ENCODE measurements around the gene ZBED4.

Gene ZBED4

DNA sequence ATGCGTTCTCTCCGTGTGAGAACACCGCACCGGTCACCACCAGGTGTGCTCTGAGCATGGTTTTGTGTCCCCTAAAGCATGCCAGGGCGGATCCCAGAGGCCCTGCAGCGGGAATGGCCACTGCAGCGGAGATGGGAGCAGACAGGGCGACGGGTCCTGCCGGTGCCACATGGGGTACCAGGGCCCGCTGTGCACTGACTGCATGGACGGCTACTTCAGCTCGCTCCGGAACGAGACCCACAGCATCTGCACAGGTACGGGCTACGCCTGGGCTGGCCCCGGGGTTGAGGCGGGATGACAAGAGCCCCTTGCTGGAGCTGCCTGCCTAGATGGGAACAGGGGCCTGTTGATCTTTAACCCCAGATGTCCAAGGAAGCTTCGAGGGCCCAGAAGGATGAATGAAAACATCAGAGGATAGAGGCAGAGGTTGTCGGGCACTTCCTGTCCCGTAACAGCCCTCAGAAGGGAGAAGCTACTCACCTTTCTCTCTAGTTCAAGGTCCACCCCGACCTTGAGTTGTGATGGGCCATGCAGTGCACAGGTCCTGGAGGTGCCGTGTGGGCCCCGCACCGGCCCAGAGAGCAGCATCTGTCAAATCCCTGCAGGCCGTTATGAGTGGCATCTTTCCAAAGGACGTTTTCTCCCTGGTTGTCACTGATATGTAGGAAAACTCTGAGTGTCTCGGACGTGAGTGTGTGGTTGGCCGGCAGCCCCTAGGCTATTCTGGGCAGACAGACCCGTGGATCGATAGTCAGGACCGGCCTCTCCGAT, 68.0 kb downstream of the ZBED4 start:
- Histone ChIP-seq H3K9ac (ENCODE audit: low read depth, low read length) (no peak overlapping the region), H3K9me3 (replicated peaks; ENCODE audit: low read length) (no peaks in the 10 kb centered on the region), H3K4me2 (ENCODE audit: low read length) (no peak overlapping the region), H3K4me3 (ENCODE audit: low read length) (no peak overlapping the region), H3K4me1 (ENCODE audit: control insufficient read depth, insufficient read depth, low read length) (peaks cover 16% of the 10 kb centered on the region), H3K27me3 (ENCODE audit: control insufficient read depth, insufficient read depth, low read length) (no peaks in the 10 kb centered on the region), H3K36me3 (ENCODE audit: insufficient read depth, low read length) (peaks cover 17% of the 10 kb centered on the region)

DNA sequence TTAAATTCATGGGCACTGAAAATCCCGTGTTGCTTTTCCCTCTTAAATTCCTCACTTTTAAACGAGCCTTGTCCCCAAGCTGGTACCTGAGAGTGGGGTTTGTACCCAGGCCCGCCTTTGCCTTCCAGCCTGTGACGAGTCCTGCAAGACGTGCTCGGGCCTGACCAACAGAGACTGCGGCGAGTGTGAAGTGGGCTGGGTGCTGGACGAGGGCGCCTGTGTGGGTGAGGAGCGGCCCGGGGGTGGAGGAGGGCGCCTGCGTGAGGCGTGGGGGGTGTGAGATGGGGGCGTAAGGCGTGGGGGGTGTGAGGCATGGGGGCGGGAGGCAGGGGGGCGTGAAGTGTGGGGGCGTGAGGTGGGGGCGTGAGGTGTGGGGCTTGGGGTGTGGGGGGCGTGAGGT, 68.8 kb downstream of the ZBED4 start:
- Histone ChIP-seq H3K9me3 (replicated peaks; ENCODE audit: low read length) (no peaks in the 10 kb centered on the region), H3K36me3 (ENCODE audit: insufficient read depth, low read length) (peaks cover 20% of the 10 kb centered on the region), H3K27me3 (ENCODE audit: control insufficient read depth, insufficient read depth, low read length) (no peaks in the 10 kb centered on the region), H3K4me1 (ENCODE audit: control insufficient read depth, insufficient read depth, low read length) (peaks cover 12% of the 10 kb centered on the region), H3K4me2 (ENCODE audit: low read length) (no peak overlapping the region), H3K4me3 (ENCODE audit: low read length) (no peak overlapping the region), H3K9ac (ENCODE audit: low read depth, low read length) (no peak overlapping the region)

DNA sequence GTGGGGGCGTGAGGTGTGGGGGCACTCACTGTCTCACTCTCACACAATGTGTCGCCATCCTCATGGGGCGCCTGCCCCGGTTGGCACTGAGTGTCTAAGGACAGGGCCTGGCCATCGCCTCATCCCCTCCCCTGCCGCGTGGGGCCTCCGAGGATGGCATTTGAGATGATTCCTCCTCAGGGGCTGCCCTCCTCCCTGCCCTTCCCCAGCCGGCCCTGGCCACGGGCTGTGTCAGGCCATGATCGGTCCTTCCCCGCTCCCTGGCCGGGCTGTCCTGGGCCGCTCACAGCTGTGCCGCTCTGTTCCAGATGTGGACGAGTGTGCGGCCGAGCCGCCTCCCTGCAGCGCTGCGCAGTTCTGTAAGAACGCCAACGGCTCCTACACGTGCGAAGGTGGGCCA, 69.3 kb downstream of the ZBED4 start:
- H3K36me3 ChIP-seq (ENCODE audit: insufficient read depth, low read length): peaks cover 21% of the 10 kb centered on the region
- H3K9me3 ChIP-seq (replicated peaks; ENCODE audit: low read length): no peaks in the 10 kb centered on the region
- no peak overlapping the region for H3K4me2 ChIP-seq (ENCODE audit: low read length)
- H3K27me3 ChIP-seq (ENCODE audit: control insufficient read depth, insufficient read depth, low read length): no peaks in the 10 kb centered on the region
- H3K4me1 ChIP-seq (ENCODE audit: control insufficient read depth, insufficient read depth, low read length): peaks cover 9% of the 10 kb centered on the region
- H3K9ac ChIP-seq (ENCODE audit: low read depth, low read length): no peak overlapping the region
- no peak overlapping the region for H3K4me3 ChIP-seq (ENCODE audit: low read length)

DNA sequence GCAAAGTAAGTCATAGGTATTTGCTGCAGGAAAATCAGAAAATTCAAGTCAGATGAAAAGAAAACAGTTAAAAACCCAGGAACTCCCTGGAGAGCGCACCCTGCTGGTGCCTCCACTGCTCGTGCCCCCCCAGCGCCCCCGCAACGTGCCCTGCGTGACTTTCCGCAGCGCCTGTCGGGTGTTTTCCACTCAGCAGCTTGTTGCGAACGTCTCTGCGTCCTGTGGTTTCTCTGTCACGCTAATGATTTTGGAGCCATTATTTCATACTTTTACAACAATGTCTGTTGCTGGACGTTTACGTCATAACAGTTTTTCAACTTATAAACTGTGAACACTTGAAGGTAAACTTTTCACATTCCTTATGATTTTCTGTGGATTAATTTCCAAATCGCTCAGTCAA, 69.8 kb downstream of the ZBED4 start:
- H3K27me3 ChIP-seq (ENCODE audit: control insufficient read depth, insufficient read depth, low read length): no peaks in the 10 kb centered on the region
- no peak overlapping the region for H3K9ac ChIP-seq (ENCODE audit: low read depth, low read length)
- peaks cover 21% of the 10 kb centered on the region for H3K36me3 ChIP-seq (ENCODE audit: insufficient read depth, low read length)
- no peak overlapping the region for H3K4me2 ChIP-seq (ENCODE audit: low read length)
- H3K9me3 ChIP-seq (replicated peaks; ENCODE audit: low read length): no peaks in the 10 kb centered on the region
- no peak overlapping the region for H3K4me3 ChIP-seq (ENCODE audit: low read length)
- H3K4me1 ChIP-seq (ENCODE audit: control insufficient read depth, insufficient read depth, low read length): peaks cover 9% of the 10 kb centered on the region

DNA sequence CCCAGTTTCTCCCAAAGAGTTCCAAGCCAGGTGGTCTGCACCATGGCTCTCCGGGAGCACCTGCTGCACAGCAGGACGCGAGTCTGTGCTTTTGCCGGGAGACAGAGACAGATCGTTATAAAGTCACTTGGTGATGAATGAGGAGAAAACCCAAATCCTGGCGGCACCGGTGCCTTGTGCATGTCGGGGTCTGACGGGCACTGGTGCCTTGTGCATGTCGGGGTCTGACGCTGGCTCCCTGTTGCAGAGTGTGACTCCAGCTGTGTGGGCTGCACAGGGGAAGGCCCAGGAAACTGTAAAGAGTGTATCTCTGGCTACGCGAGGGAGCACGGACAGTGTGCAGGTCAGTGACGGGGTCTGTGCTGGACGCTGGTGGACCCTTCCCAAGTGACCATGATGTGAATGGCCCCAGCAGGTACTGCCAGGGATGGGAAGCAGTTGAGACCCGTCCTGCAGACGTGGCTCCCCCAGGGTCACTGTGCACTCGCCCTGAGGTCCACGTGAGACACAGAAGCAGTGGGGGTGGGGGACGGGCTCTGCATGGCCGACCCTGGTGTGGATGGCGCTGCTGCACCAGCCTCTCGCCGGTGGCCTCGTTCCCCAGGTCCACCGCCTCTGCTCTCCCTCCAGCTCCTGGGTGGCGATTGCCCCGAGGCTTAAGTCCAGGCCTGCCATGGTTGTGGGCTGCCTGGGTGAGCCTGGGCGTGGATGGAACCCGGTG, 70.6 kb downstream of the ZBED4 start:
- H3K36me3 ChIP-seq (ENCODE audit: insufficient read depth, low read length): peaks cover 21% of the 10 kb centered on the region
- no peaks in the 10 kb centered on the region for H3K27me3 ChIP-seq (ENCODE audit: control insufficient read depth, insufficient read depth, low read length)
- H3K9ac ChIP-seq (ENCODE audit: low read depth, low read length): no peak overlapping the region

DNA sequence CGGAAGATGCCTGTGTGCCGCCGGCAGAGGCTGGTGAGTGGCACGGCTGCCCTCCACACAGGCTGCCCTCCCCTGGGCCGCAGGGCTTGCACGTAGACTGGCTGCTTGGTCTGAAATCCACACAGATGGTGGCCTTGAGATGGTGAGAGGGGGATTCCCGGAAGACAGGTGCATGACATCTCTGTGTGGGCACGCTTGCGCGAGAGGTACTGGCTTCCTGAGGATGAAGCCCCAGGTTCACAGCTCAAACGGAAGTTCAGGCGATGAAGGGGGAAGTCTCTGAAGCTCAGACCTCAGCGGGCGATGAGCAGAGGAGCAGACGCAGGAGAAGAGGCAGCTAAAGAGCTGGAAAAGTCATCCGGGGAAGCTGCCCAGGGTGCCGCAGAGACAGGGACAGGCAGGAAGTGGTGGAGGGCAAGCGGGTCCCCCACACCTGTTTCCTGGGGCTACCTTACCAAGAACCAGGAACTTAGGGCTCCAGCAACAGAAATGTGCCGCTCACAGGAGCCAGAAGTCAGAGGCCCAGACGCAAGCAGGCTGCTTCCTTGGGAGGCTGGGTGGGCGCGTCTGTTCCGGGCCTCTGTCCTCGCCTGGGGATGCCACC, 72.0 kb downstream of the ZBED4 start:
- Histone ChIP-seq H3K9ac (ENCODE audit: low read depth, low read length) (no peak overlapping the region), H3K9me3 (replicated peaks; ENCODE audit: low read length) (no peaks in the 10 kb centered on the region), H3K27me3 (ENCODE audit: control insufficient read depth, insufficient read depth, low read length) (no peaks in the 10 kb centered on the region), H3K4me2 (ENCODE audit: low read length) (no peak overlapping the region), H3K4me1 (ENCODE audit: control insufficient read depth, insufficient read depth, low read length) (no peaks in the 10 kb centered on the region), H3K36me3 (ENCODE audit: insufficient read depth, low read length) (peaks cover 16% of the 10 kb centered on the region), H3K4me3 (ENCODE audit: low read length) (no peak overlapping the region)

More for the DNA sequence above, 70.6 kb downstream of the ZBED4 start:
- Histone ChIP-seq H3K4me1 (ENCODE audit: control insufficient read depth, insufficient read depth, low read length) (peaks cover 4% of the 10 kb centered on the region), H3K4me2 (ENCODE audit: low read length) (no peak overlapping the region), H3K9me3 (replicated peaks; ENCODE audit: low read length) (no peaks in the 10 kb centered on the region), H3K4me3 (ENCODE audit: low read length) (no peak overlapping the region)

DNA sequence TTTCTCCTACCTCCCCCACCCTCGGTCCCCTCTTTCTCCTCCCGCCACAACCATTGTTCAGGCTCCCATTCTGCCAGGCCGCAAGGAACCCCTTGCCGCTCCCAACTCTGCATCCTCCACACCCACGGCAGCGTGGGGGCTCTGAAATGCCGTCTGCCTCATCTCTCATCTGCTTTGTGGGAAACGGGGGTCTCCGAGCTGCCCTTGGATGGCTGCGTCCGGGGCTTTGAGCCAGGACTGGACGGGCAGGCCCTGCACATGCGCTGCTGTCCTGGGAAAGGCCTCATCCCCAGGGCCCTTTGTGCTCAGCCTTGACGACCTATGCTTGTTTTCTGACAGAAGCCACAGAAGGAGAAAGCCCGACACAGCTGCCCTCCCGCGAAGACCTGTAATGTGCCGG, 73.3 kb downstream of the ZBED4 start:
- H3K9ac ChIP-seq (ENCODE audit: low read depth, low read length): no peak overlapping the region
- H3K9me3 ChIP-seq (replicated peaks; ENCODE audit: low read length): no peaks in the 10 kb centered on the region
- H3K4me3 ChIP-seq (ENCODE audit: low read length): no peak overlapping the region
- H3K4me1 ChIP-seq (ENCODE audit: control insufficient read depth, insufficient read depth, low read length): peaks cover 4% of the 10 kb centered on the region
- peaks cover 14% of the 10 kb centered on the region for H3K36me3 ChIP-seq (ENCODE audit: insufficient read depth, low read length)
- no peak overlapping the region for H3K4me2 ChIP-seq (ENCODE audit: low read length)
- H3K27me3 ChIP-seq (ENCODE audit: control insufficient read depth, insufficient read depth, low read length): no peaks in the 10 kb centered on the region

DNA sequence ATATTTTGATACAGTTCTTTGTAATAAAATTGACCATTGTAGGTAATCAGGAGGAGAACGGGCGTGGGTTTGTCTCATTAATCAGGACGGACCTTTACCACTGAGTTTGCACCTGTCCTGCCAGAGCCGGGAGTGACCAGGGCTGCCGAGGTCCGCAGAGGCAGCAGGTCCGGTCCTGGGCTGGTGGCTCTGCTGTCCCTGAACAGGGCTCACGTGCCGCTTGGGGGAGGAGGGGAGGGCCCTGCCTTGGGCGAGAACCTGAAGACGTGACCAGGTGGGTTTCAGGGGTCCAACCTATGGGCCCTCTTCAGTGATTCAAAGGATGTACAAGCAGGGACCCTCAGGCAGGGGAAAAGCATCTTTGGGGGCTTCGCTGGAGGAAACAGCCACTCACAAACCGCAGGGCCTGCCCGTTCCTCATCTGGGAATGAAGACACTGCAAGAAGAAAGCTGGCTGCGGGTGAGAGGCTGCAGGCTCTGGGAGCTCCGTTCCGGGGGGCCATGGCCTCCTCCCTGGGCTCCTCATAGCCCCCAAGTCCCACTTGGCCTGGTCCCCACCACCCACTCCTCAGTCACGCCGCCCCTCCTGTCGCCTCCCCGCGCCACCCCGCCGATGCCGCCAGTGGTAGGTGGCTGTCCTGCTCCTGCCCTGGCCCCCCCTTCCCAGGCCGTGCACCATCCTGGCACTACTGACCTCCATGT, 74.0 kb downstream of the ZBED4 start:
- no peaks in the 10 kb centered on the region for H3K27me3 ChIP-seq (ENCODE audit: control insufficient read depth, insufficient read depth, low read length)
- no peak overlapping the region for H3K4me2 ChIP-seq (ENCODE audit: low read length)
- no peak overlapping the region for H3K9ac ChIP-seq (ENCODE audit: low read depth, low read length)
- H3K36me3 ChIP-seq (ENCODE audit: insufficient read depth, low read length): peaks cover 14% of the 10 kb centered on the region
- no peaks in the 10 kb centered on the region for H3K9me3 ChIP-seq (replicated peaks; ENCODE audit: low read length)
- peaks cover 4% of the 10 kb centered on the region for H3K4me1 ChIP-seq (ENCODE audit: control insufficient read depth, insufficient read depth, low read length)
- H3K4me3 ChIP-seq (ENCODE audit: low read length): no peak overlapping the region

DNA sequence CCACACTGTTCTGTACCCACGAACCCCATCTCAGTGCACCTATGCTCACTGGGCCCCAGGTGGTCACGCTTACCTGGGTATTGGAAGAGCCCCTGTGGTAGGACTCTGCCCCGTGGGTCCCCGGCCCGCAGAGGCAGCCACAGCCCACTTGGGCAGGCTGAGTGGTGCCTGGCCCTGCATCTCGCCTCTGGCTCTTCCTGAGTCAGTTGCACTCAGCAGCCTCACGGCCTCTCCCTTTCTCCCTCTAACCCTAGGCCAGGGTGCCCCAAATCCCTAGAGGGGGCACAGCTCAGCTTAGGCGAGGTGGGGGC, 74.5 kb downstream of the ZBED4 start:
- Histone ChIP-seq H3K27me3 (ENCODE audit: control insufficient read depth, insufficient read depth, low read length) (no peaks in the 10 kb centered on the region), H3K9ac (ENCODE audit: low read depth, low read length) (no peak overlapping the region), H3K4me2 (ENCODE audit: low read length) (no peak overlapping the region), H3K4me1 (ENCODE audit: control insufficient read depth, insufficient read depth, low read length) (peaks cover 8% of the 10 kb centered on the region), H3K9me3 (replicated peaks; ENCODE audit: low read length) (no peaks in the 10 kb centered on the region), H3K4me3 (ENCODE audit: low read length) (no peak overlapping the region), H3K36me3 (ENCODE audit: insufficient read depth, low read length) (peaks cover 12% of the 10 kb centered on the region)

DNA sequence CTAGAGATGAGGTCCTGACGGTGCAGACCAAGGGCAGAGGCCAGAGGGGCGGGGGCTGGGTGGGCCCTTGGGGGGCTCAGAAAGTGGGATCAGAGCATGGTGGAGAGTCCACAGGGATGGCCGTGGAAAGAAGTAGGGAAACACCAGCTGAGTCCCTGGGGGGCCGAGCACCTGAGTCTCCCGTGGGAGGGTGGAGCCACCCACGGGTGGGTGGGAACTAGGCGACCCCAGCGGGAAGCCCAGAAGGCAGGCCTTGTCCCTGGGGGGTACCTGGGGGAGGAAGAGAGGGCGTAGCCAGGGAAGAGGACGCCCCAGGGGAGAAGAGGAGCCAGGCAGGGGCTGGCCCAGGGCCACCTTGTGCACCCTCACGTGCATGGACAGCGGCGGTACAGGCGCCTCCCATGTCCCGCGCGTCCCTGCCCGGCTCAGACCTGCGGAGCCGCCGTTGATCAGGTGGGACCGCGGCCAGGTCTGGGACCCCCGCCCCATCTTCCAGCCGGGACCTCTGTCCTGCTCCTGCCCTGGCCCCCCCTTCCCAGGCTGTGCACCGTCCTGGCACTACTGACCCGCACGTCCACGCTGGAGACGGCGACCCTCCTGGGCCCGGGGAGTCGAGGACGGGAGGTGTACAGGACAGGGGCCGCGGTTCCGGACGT, 75.0 kb downstream of the ZBED4 start:
- Histone ChIP-seq H3K36me3 (ENCODE audit: insufficient read depth, low read length) (peaks cover 11% of the 10 kb centered on the region), H3K9me3 (replicated peaks; ENCODE audit: low read length) (no peaks in the 10 kb centered on the region), H3K4me2 (ENCODE audit: low read length) (no peak overlapping the region), H3K9ac (ENCODE audit: low read depth, low read length) (no peak overlapping the region), H3K4me3 (ENCODE audit: low read length) (no peak overlapping the region), H3K27me3 (ENCODE audit: control insufficient read depth, insufficient read depth, low read length) (no peaks in the 10 kb centered on the region), H3K4me1 (ENCODE audit: control insufficient read depth, insufficient read depth, low read length) (peaks cover 13% of the 10 kb centered on the region)
